H9 (cell line): ENCODE measurements around the gene DUSP16. TPM values are rescaled to one million over a fixed set of nuclear protein-coding genes. Genes with fewer than 3 reads are reported as not detected.

ENCODE experiments used
- DNase-seq: peaks from one replicate; pipeline ENCODE4 v3.0.0-alpha.2; 2017
- H2AFZ ChIP-seq: one replicate; pipeline ENCODE4 v1.6.1; 2013; ENCODE audit warnings: mild to moderate bottlenecking, low read length, control low read depth, moderate library complexity
- H2AK5ac ChIP-seq: 2 replicates; pipeline ENCODE4 v1.6.1; 2013; ENCODE audit warnings: low read length, control low read depth, mixed read lengths; ENCODE audit not compliant: insufficient read length
- H2BK120ac ChIP-seq: one replicate; pipeline ENCODE4 v1.6.1; 2013; ENCODE audit warnings: low read depth, mild to moderate bottlenecking, low read length, control low read depth, inconsistent platforms; ENCODE audit not compliant: poor library complexity, severe bottlenecking
- H2BK12ac ChIP-seq: 2 replicates; pipeline ENCODE4 v1.6.1; 2013; ENCODE audit warnings: low read length, control low read depth, mixed read lengths, low read depth; ENCODE audit not compliant: insufficient read length
- H2BK15ac ChIP-seq: 2 replicates; pipeline ENCODE4 v1.6.1; 2013; ENCODE audit warnings: low read depth, low read length, control low read depth
- H2BK20ac ChIP-seq: one replicate; pipeline ENCODE4 v1.6.1; 2013; ENCODE audit warnings: low read depth, mild to moderate bottlenecking, low read length, control low read depth, inconsistent platforms; ENCODE audit not compliant: poor library complexity, severe bottlenecking
- H2BK5ac ChIP-seq: 2 replicates; pipeline ENCODE4 v1.6.1; 2013; ENCODE audit warnings: low read length, control low read depth, mixed read lengths; ENCODE audit not compliant: insufficient read length
- H3K14ac ChIP-seq: 2 replicates; pipeline ENCODE4 v1.6.1; 2013; ENCODE audit warnings: low read length, control low read depth; ENCODE audit not compliant: insufficient read depth
- H3K18ac ChIP-seq: 2 replicates; pipeline ENCODE4 v1.6.1; 2013; ENCODE audit warnings: low read depth, mild to moderate bottlenecking, mixed read lengths, low read length, control low read depth; ENCODE audit not compliant: insufficient read length
- H3K23ac ChIP-seq: 2 replicates; pipeline ENCODE4 v1.6.1; 2013; ENCODE audit warnings: low read length, control low read depth, mixed read lengths, low read depth; ENCODE audit not compliant: insufficient read length
- H3K23me2 ChIP-seq: 2 replicates; pipeline ENCODE4 v1.6.1; 2013; ENCODE audit warnings: low read depth, mild to moderate bottlenecking, mixed read lengths, low read length, control low read depth; ENCODE audit not compliant: insufficient read length, poor library complexity, severe bottlenecking
- H3K27ac ChIP-seq: 2 replicates; pipeline ENCODE4 v1.5.1; 2013; ENCODE audit warnings: low read length, control low read depth, mixed read lengths, low read depth; ENCODE audit not compliant: insufficient read length
- H3K27me3 ChIP-seq: 2 replicates; pipeline ENCODE4 v1.6.1; 2013; ENCODE audit warnings: low read length, control low read depth, inconsistent platforms; ENCODE audit not compliant: insufficient read depth
- H3K4ac ChIP-seq: 2 replicates; pipeline ENCODE4 v1.6.1; 2013; ENCODE audit warnings: low read depth, mild to moderate bottlenecking, control low read depth, inconsistent platforms, low read length, moderate library complexity
- H3K4me1 ChIP-seq: 2 replicates; pipeline ENCODE4 v1.6.1; 2013; ENCODE audit warnings: low read length, control low read depth, inconsistent platforms; ENCODE audit not compliant: insufficient read depth
- H3K4me2 ChIP-seq: 2 replicates; pipeline ENCODE4 v1.6.1; 2013; ENCODE audit warnings: low read length, control low read depth, mixed read lengths; ENCODE audit not compliant: insufficient read length, insufficient read depth
- H3K56ac ChIP-seq: 2 replicates; pipeline ENCODE4 v1.6.1; 2013; ENCODE audit warnings: low read depth, mild to moderate bottlenecking, mixed read lengths, low read length, control low read depth; ENCODE audit not compliant: insufficient read length
- H3K79me1 ChIP-seq: 2 replicates; pipeline ENCODE4 v1.6.1; 2013; ENCODE audit warnings: low read depth, mild to moderate bottlenecking, moderate library complexity, low read length, control low read depth, inconsistent platforms; ENCODE audit not compliant: insufficient read depth, poor library complexity, severe bottlenecking
- H3K79me2 ChIP-seq: 2 replicates; pipeline ENCODE4 v1.6.1; 2013; ENCODE audit warnings: low read length, control low read depth, inconsistent platforms; ENCODE audit not compliant: insufficient read depth
- H3K9ac ChIP-seq: 2 replicates; pipeline ENCODE4 v1.6.1; 2013; ENCODE audit warnings: low read length, control low read depth, mixed read lengths; ENCODE audit not compliant: insufficient read length; ENCODE audit errors: extremely low read depth
- H3K9me3 ChIP-seq: one replicate; pipeline ENCODE4 v1.6.1; 2013; ENCODE audit warnings: low read depth, low read length, inconsistent platforms; ENCODE audit not compliant: control insufficient read depth
- H3T11ph ChIP-seq: one replicate; pipeline ENCODE4 v1.6.1; 2013; ENCODE audit warnings: mild to moderate bottlenecking, low read length, control low read depth, inconsistent platforms
- H4K20me1 ChIP-seq: one replicate; pipeline ENCODE4 v1.6.1; 2013; ENCODE audit not compliant: control insufficient read depth, insufficient read length, insufficient read depth
- H4K5ac ChIP-seq: 2 replicates; pipeline ENCODE4 v1.6.1; 2013; ENCODE audit warnings: low read depth, mild to moderate bottlenecking, mixed read lengths, low read length, control low read depth; ENCODE audit not compliant: insufficient read length
- H4K8ac ChIP-seq: replicated peaks from 2 replicates; pipeline ENCODE4 v1.6.1; 2013; ENCODE audit warnings: low read length, control low read depth, mixed read lengths, low read depth; ENCODE audit not compliant: insufficient read length
- H4K91ac ChIP-seq: 2 replicates; pipeline ENCODE4 v1.6.1; 2013; ENCODE audit warnings: low read depth, mild to moderate bottlenecking, moderate library complexity, mixed read lengths, low read length, control low read depth; ENCODE audit not compliant: insufficient read length
- H3K27ac Mint-ChIP-seq, 3 experiments: 2 replicates in 2 of 3; 3 replicates in 1 of 3; pipeline ENCODE4 v1.8.0; 2020 to 2021; ENCODE audit warnings: mixed read lengths in 3 of 3, mild to moderate bottlenecking in 1 of 3, moderate library complexity in 1 of 3
- H3K27me3 Mint-ChIP-seq: 2 replicates; pipeline ENCODE4 v1.8.0; 2021; ENCODE audit warnings: low read depth, mild to moderate bottlenecking, moderate library complexity, mixed read lengths
- H3K36me3 Mint-ChIP-seq, 3 experiments: 2 replicates in 2 of 3; 3 replicates in 1 of 3; pipeline ENCODE4 v1.8.0; 2020 to 2021; ENCODE audit warnings: low read depth in 3 of 3, mixed read lengths in 3 of 3; ENCODE audit not compliant: insufficient read depth in 1 of 3
- H3K4me1 Mint-ChIP-seq, 2 experiments: 2 replicates each; pipeline ENCODE4 v1.8.0; 2020; ENCODE audit warnings: mixed read lengths in 2 of 2
- H3K4me3 Mint-ChIP-seq, 2 experiments: 2 replicates in 1 of 2; 3 replicates in 1 of 2; pipeline ENCODE4 v1.8.0; 2020 to 2021; ENCODE audit warnings: mild to moderate bottlenecking in 2 of 2, mixed read lengths in 2 of 2, moderate library complexity in 1 of 2
- H3K9me3 Mint-ChIP-seq, 2 experiments: 2 replicates in 1 of 2; 3 replicates in 1 of 2; pipeline ENCODE4 v1.8.0; 2020; ENCODE audit warnings: mild to moderate bottlenecking in 2 of 2, mixed read lengths in 2 of 2, moderate library complexity in 1 of 2
- WGBS: extraction: QIAGEN DNeasy Blood & Tissue Kit; methylation state at CpG from one replicate; pipeline ENCODE4 v1.1.7; 2013; ENCODE audit warnings: missing lambda C conversion rate, low lambda C conversion rate, mixed read lengths; ENCODE audit not compliant: insufficient read length; ENCODE audit errors: extremely low coverage; 5-methylcytosine and 5-hydroxymethylcytosine counted together
- total RNA-seq: library from RNA; stranded (reverse); gene quantifications from 2 replicates; pipeline ENCODE4 v1.2.1, GENCODE V29; 2021
- TF ChIP-seq, protein P1 (sequence below): fragments of 200-600 bp; sonication (generic); conservative IDR thresholded peaks from 3 replicates; pipeline ENCODE4 v1.8.0; 2021; ENCODE audit warnings: antibody characterized with exemption, mild to moderate bottlenecking

Gene DUSP16
- total RNA-seq, 1 experiment from 2014 or later = 64.0 TPM

DNA sequence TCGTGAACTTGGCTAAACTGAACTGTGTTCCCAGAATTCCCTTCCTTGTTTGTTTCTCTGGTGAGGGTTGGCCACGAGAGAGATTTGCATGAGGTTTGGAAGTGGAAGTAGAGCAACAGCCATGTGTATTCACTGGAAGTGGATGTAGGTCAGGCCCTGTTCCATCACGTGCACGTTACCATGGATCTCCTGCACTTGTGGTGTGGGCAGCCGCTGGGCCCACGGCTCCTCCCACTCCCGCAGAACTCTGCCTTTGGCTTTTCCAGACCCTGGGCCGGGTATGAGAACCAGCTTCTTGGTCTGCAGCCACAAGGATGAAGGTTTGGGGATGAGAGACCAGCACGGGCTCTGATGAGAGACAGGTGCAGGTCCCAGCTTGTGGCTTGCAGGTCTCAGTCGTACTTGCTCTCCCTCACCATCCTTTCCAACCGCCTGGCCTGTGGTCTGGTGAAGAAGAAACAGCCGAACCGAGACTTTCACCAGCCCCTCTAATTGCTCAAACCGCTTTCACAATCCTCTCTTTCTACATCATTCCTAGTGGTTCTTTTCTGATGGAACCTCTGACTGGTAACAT is 94.9 kb downstream of the DUSP16 start:
- H3K27me3 ChIP-seq = no peaks in the 10 kb centered on the region
- no peak overlapping the region for H3K27ac ChIP-seq
- H2BK5ac ChIP-seq = no peak overlapping the region
- H4K91ac ChIP-seq = no peak overlapping the region
- H2AK5ac ChIP-seq = no peak overlapping the region
- peaks cover 22 to 34% (median 30%) of the 10 kb centered on the region in 3 experiments for H3K36me3 Mint-ChIP-seq
- H3K9me3 ChIP-seq = no peaks in the 10 kb centered on the region
- H3K9me3 Mint-ChIP-seq = peaks cover 16 to 17% of the 10 kb centered on the region in 2 experiments
- no peak overlapping the region for H3K4me2 ChIP-seq
- no peak overlapping the region for H2BK120ac ChIP-seq
- H3K79me2 ChIP-seq = no peaks in the 10 kb centered on the region
- H3K23ac ChIP-seq = no peak overlapping the region
- TF ChIP-seq, protein P1, sequence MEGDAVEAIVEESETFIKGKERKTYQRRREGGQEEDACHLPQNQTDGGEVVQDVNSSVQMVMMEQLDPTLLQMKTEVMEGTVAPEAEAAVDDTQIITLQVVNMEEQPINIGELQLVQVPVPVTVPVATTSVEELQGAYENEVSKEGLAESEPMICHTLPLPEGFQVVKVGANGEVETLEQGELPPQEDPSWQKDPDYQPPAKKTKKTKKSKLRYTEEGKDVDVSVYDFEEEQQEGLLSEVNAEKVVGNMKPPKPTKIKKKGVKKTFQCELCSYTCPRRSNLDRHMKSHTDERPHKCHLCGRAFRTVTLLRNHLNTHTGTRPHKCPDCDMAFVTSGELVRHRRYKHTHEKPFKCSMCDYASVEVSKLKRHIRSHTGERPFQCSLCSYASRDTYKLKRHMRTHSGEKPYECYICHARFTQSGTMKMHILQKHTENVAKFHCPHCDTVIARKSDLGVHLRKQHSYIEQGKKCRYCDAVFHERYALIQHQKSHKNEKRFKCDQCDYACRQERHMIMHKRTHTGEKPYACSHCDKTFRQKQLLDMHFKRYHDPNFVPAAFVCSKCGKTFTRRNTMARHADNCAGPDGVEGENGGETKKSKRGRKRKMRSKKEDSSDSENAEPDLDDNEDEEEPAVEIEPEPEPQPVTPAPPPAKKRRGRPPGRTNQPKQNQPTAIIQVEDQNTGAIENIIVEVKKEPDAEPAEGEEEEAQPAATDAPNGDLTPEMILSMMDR = no peak
- H3T11ph ChIP-seq = no peak overlapping the region
- H2BK12ac ChIP-seq = no peak overlapping the region
- no peak overlapping the region for H2AFZ ChIP-seq
- H3K4me1 ChIP-seq = peaks cover 4% of the 10 kb centered on the region; the same call in 1 of the 2 replicates
- no peak overlapping the region for H2BK20ac ChIP-seq
- peaks cover 5 to 8% of the 10 kb centered on the region in 2 experiments for H3K4me1 Mint-ChIP-seq
- no peak overlapping the region for H3K18ac ChIP-seq
- H3K27ac Mint-ChIP-seq = peak overlapping the region in 1 of 3 experiments; percentile 57; a peak in 1 of 7 replicates
- no peak overlapping the region for H3K56ac ChIP-seq
- no CpG with 5 or more reads among the region's 14 CpGs for WGBS
- no peak for DNase-seq
- H4K8ac ChIP-seq = no peak overlapping the region
- H3K27me3 Mint-ChIP-seq = no peaks in the 10 kb centered on the region; the same call in 1 of the 2 replicates
- no peaks in the 10 kb centered on the region for H4K20me1 ChIP-seq
- no peak overlapping the region for H3K14ac ChIP-seq
- no peak overlapping the region for H3K9ac ChIP-seq
- no peak overlapping the region for H2BK15ac ChIP-seq
- no peak overlapping the region for H3K4ac ChIP-seq
- no peak overlapping the region for H4K5ac ChIP-seq
- no peaks in the 10 kb centered on the region for H3K79me1 ChIP-seq
- H3K4me3 Mint-ChIP-seq = no peak overlapping the region
- no peaks in the 10 kb centered on the region for H3K23me2 ChIP-seq
